GM12873 (cell line): ENCODE measurements around the gene TBC1D10A.

Experiments
- TF ChIP-seq, protein P1 (sequence below): IDR thresholded peaks from 2 replicates; pipeline ENCODE4 v1.5.1; 2012; ENCODE audit warnings: low read depth, mild to moderate bottlenecking, moderate library complexity, low read length, control low read depth; ENCODE audit not compliant: insufficient read depth; ENCODE audit errors: missing control alignments

Gene TBC1D10A

DNA sequence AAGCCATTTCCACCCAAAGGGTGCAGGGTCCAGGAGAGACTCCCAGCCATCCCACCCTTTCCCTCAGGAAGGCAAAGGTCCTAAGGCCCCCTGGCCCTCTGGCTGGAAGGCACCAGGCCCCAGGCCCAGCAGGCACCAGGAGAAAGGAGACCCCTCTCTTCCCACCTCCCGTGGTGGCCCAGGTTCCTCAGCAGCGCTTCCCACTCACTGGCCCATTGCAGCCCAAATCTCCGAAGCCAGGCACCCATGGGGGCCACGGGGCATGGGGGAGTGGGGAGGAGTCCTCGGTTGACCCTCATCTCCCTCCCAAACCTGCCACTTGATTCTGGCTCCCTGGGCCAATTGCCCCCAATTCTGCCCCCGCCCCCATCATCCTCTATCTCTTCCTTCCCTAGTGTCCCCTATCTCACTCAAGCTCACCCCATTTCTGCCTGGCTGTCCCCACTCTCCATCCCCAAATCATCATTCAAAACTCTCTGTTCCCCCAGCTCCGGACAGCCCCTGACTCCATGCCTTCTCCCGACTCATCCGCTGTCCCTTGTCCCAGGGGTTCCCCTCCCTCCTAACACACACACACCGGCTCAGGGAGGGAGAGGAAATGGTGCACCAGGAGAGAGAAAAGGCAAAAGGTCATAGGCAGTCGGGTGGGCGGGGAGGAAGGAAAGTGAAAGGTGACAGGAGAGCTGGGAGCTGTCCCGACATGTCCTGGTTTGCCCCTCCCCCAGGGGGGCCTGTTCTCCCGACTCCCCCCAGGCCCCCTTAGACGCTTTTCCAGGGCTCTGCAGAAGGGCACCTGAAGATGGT, 81.4 kb downstream of the TBC1D10A start:
- TF ChIP-seq, protein P1, sequence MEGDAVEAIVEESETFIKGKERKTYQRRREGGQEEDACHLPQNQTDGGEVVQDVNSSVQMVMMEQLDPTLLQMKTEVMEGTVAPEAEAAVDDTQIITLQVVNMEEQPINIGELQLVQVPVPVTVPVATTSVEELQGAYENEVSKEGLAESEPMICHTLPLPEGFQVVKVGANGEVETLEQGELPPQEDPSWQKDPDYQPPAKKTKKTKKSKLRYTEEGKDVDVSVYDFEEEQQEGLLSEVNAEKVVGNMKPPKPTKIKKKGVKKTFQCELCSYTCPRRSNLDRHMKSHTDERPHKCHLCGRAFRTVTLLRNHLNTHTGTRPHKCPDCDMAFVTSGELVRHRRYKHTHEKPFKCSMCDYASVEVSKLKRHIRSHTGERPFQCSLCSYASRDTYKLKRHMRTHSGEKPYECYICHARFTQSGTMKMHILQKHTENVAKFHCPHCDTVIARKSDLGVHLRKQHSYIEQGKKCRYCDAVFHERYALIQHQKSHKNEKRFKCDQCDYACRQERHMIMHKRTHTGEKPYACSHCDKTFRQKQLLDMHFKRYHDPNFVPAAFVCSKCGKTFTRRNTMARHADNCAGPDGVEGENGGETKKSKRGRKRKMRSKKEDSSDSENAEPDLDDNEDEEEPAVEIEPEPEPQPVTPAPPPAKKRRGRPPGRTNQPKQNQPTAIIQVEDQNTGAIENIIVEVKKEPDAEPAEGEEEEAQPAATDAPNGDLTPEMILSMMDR, result no peak

DNA sequence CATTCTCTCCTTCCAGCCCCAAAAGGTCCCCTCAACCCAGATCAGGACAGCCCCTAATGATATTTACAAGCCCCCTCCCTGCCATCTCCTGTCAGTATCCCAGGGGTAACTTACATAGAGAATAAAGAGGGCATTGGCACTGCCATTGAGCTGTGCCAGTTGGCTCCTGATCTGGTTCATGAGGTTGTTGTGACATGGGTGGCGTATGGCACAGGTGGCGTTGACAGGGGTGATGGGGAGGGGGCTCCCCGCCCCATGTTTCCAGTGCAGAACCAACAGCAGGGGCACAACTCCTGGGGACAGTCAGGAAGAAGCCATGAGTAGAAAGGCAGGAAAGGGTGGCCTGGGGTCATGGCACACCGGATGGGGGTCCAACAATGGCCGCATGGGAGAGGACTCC, 82.1 kb downstream of the TBC1D10A start:
- TF ChIP-seq, protein P1, result no peak

DNA sequence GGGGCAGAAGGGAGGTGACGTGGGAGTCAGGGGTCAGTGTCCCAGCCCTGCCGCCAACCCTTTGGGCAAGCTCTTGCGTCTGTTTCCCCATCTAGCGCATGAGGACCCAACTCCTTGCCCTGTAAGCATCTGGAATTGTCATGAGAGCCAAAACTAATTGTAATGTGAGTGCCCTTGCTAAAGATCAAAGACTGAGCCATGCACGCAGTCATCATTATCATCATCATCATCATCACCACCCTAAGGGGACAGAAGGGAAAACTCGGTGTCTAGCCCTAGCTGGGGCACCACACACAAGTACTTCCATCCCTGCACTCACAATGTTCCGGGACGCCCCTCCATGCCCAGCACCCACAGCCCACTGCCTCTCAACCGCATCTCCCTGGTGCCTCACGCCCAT, 82.7 kb downstream of the TBC1D10A start:
- TF ChIP-seq, protein P1, result no peak

DNA sequence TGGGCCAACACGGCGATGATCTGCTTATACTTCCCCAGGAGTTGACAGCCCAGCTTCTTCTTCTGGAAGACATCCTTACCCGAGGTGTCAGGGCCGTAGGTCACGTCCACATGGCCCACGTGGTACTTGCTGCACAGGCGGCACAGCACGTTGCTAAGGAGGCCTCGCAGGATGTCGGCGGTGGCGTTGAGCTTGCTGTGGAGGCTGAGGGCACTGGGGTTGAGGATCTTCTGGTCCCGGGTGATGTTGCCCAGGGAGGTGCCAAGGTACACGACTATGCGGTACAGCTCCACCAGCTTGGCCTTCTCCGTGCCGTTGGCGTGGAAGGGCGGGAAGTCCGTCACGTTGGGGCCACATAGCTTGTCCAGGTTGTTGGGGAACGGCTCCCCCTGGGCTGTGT, 83.1 kb downstream of the TBC1D10A start:
- TF ChIP-seq, protein P1, result no peak
